Measurements from ENCODE around the gene HMGXB3. TPM values are rescaled to one million over a fixed set of nuclear protein-coding genes. Genes with fewer than 3 reads are reported as not detected.

The HMGXB3 gene
- total RNA-seq, 2 donors from 2014 or later, result 32.2 to 34.6 TPM

DNA sequence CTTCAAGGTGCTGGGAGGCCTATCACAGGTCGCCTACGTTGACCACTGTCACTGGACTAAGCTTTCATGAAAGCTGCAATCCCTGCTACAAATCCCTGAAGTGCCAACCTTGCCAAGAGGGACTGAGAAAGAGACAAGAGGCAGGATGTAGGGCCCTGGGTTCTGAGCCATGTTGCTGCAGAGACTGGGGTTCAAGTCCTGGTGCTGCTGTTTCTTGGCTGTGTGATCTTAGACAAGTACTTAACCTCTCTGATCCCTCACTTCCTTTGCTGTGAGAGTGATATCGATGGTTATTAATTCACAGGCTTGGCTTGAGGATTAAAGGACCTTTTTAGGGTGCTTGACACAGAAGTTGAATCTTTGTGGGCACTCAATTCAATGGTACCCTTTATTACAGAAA, 70.3 kb downstream of the HMGXB3 start:
- H3K9me3 Mint-ChIP-seq, result no peaks in the 10 kb centered on the region
- DNase-seq (no peak), ATAC-seq (replicated peaks in 1 of 2) (no peak)
- H3K36me3 Mint-ChIP-seq (ENCODE audit: insufficient read depth in 2 of 2), result no peaks in the 10 kb centered on the region
- peaks cover 14% of the 10 kb centered on the region for H3K4me1 Mint-ChIP-seq (ENCODE audit: low read depth)
- H3K4me3 Mint-ChIP-seq, result no peak overlapping the region
- H3K27ac Mint-ChIP-seq, result no peak overlapping the region
- H3K27me3 Mint-ChIP-seq (ENCODE audit: low read depth), result no peaks in the 10 kb centered on the region

DNA sequence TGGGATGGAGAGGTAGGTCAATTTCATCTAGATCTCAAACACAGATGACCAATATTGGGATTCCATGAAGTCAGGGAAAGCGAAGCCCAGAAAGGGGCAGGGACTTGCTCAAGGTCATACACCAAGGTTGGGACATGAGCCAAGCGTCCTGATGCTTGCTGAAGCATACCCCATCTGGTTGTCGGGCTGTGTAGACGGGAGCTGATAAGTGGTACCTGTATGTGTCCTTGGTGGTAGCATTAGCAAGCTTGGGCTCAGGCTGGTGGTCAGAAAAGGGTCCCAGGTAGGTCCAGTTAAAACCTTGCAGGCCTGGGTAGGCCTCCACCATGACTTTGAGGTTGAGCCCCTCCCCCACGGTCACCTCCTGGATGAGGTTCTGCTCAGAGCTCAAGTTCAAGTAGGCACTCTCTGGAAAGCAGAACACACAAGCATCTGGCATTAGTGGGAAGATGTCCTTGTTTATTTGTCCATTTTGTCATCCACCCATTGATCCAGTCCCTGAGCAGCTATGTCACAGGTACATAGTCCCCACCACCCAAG, 72.6 kb downstream of the HMGXB3 start:
- Mint-ChIP-seq H3K4me1 (ENCODE audit: low read depth) (no peaks in the 10 kb centered on the region), H3K36me3 (ENCODE audit: insufficient read depth in 2 of 2) (no peaks in the 10 kb centered on the region), H3K27ac (no peak overlapping the region), H3K9me3 (no peaks in the 10 kb centered on the region), H3K4me3 (no peak overlapping the region), H3K27me3 (ENCODE audit: low read depth) (no peaks in the 10 kb centered on the region)
- ATAC-seq (replicated peaks in 1 of 2) (no peak), DNase-seq (no peak)

- H3K27ac Mint-ChIP-seq, result no peak overlapping the region
- H3K27me3 Mint-ChIP-seq (ENCODE audit: low read depth), result no peaks in the 10 kb centered on the region
- no peak for DNase-seq
- H3K36me3 Mint-ChIP-seq (ENCODE audit: insufficient read depth in 2 of 2), result no peaks in the 10 kb centered on the region
- ATAC-seq (replicated peaks in 1 of 2), result no peak
- H3K9me3 Mint-ChIP-seq, result no peaks in the 10 kb centered on the region
- no peaks in the 10 kb centered on the region for H3K4me1 Mint-ChIP-seq (ENCODE audit: low read depth)
- no peak overlapping the region for H3K4me3 Mint-ChIP-seq
These were observed 73.1 kb downstream of the HMGXB3 start for GRCh38 chr5:150073677-150074076.

DNA sequence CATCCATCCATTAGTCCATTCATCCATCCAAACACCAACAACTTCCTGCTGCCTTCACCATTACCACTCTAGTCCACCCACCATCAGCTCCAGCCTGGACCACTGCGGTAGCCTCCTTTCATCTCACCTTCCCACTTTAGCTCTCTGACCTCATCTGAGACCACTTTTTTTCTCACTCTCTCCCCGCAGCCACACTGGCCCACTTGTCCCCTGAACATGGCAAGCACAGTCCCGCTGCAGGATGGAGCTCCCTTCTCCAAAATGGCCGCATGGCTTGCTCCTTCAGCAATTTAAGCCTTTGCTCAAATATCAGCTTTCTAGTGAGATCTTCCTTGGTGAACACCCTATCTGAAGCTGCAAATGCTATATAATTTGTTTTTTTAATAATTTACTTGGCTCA, 74.7 kb downstream of the HMGXB3 start:
- H3K27ac Mint-ChIP-seq, result no peak overlapping the region
- no peaks in the 10 kb centered on the region for H3K27me3 Mint-ChIP-seq (ENCODE audit: low read depth)
- no peak for DNase-seq
- no peaks in the 10 kb centered on the region for H3K4me1 Mint-ChIP-seq (ENCODE audit: low read depth)
- no peak overlapping the region for H3K4me3 Mint-ChIP-seq
- ATAC-seq (replicated peaks in 1 of 2), result no peak
- H3K9me3 Mint-ChIP-seq, result no peaks in the 10 kb centered on the region
- H3K36me3 Mint-ChIP-seq (ENCODE audit: insufficient read depth in 2 of 2), result no peaks in the 10 kb centered on the region

GRCh38 chr5:150075806-150076205, 75.3 kb downstream of the HMGXB3 start:
- H3K9me3 Mint-ChIP-seq, result no peaks in the 10 kb centered on the region
- ATAC-seq (replicated peaks in 1 of 2) (no peak), DNase-seq (no peak)
- H3K27me3 Mint-ChIP-seq (ENCODE audit: low read depth), result no peaks in the 10 kb centered on the region
- no peaks in the 10 kb centered on the region for H3K4me1 Mint-ChIP-seq (ENCODE audit: low read depth)
- H3K36me3 Mint-ChIP-seq (ENCODE audit: insufficient read depth in 2 of 2), result no peaks in the 10 kb centered on the region
- H3K27ac Mint-ChIP-seq, result no peak overlapping the region
- no peak overlapping the region for H3K4me3 Mint-ChIP-seq

DNA sequence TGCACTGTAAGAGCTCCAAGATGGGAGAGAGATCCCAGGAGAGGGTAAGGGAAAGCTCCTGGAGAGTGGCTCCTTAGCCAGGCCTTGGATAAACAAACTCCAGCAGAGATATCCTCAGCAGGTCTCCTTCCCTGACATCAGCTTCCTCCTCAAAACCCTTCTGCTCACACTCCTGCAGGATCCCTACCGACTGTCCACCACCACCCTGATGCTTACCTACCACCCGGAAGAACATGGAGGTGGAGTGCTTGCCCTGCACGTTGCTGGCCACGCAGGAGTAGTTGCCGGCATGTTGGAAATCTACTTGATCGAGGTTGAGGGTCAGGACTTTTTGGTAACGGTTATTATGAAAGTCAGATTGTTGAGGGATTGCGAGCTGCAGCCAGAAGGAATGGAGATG, 76.5 kb downstream of the HMGXB3 start:
- Mint-ChIP-seq H3K27ac (no peak overlapping the region), H3K36me3 (ENCODE audit: insufficient read depth in 2 of 2) (no peaks in the 10 kb centered on the region), H3K27me3 (ENCODE audit: low read depth) (peaks cover 7% of the 10 kb centered on the region), H3K9me3 (no peaks in the 10 kb centered on the region), H3K4me1 (ENCODE audit: low read depth) (peaks cover 4% of the 10 kb centered on the region), H3K4me3 (no peak overlapping the region)
- DNase-seq (no peak), ATAC-seq (replicated peaks in 1 of 2) (no peak)

- Mint-ChIP-seq H3K4me1 (ENCODE audit: low read depth) (peaks cover 13% of the 10 kb centered on the region), H3K4me3 (no peak overlapping the region), H3K27me3 (ENCODE audit: low read depth) (peaks cover 14% of the 10 kb centered on the region), H3K9me3 (no peaks in the 10 kb centered on the region), H3K27ac (no peak overlapping the region), H3K36me3 (ENCODE audit: insufficient read depth in 2 of 2) (no peaks in the 10 kb centered on the region)
- no peak for ATAC-seq (replicated peaks in 1 of 2)
- no peak for DNase-seq
These were observed 77.7 kb downstream of the HMGXB3 start for GRCh38 chr5:150077996-150078801.

DNA sequence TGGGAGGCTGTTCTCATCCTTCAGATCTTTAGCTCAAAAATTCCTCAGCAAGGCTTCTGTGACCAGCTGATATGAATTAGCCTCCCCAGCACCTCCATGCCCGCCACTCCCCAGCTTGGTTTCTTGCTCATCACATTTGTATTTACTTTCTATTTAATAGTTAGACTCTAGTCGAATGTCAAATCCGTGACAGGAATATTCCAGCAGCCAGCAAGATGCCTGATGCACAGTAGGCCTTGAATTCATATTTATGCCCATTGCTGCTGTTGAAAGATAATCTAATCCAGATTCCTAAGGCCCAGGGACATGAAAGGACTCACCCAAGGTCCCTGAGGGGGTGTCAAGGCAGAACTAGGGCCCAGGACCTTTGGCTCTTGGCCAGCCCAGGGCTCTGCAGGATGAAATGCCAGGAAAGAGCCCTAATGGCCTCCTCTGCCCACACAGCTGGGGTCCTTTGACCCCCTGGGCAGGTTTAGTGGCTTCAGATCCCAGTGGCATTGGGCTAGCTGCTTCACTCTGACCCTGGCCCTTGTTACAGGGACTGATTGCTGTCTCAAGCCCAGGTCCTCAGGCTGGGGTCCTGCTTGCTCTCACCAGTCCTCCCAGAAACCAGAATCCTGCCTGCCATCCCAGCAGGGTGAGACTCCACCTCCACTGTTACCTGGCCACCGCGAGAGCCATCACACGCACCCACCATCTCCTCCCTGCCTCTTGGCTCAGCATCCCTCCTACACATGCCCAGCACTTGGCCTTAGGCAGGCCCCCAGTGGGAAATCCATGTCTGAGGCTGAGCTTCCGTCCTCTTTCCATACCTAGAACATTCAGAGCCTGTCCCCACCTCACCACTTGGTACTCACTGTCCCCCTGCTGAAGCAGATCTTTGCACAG, 78.5 kb downstream of the HMGXB3 start:
- peaks cover 21% of the 10 kb centered on the region for H3K27me3 Mint-ChIP-seq (ENCODE audit: low read depth)
- H3K9me3 Mint-ChIP-seq, result no peaks in the 10 kb centered on the region
- DNase-seq (no peak), ATAC-seq (replicated peaks in 1 of 2) (no peak)
- H3K4me3 Mint-ChIP-seq, result no peak overlapping the region
- H3K27ac Mint-ChIP-seq, result no peak overlapping the region
- H3K4me1 Mint-ChIP-seq (ENCODE audit: low read depth), result peaks cover 13% of the 10 kb centered on the region
- no peaks in the 10 kb centered on the region for H3K36me3 Mint-ChIP-seq (ENCODE audit: insufficient read depth in 2 of 2)

DNA sequence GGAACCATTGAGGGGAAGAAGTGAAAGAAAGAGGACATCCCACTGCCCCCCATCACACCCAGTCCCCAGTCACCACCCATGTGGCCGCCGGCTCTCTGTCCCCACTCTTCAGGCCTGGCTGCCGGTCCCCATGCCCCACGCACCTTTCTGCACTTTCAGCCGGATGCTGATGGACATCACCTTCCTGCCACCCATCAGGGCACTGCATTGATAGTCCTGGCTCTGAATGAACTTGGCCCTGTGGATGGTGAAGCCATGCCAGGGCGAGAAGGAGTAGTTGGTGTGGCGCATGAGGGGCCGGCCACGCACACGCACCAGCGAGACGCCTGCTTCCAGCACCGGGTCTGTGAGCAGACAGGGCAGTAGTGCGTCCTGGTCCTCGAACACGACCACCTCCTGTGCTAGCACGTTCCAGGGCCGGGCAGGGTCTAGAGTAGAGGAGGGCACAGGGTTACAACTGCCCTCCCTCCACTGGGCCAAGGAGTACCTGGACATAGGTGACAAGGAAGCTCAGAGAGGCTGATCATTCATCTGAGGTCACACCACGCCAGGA, 79.4 kb downstream of the HMGXB3 start:
- no peak for ATAC-seq (replicated peaks in 1 of 2)
- no peak overlapping the region for H3K4me3 Mint-ChIP-seq
- H3K27ac Mint-ChIP-seq, result no peak overlapping the region
- H3K4me1 Mint-ChIP-seq (ENCODE audit: low read depth), result peaks cover 13% of the 10 kb centered on the region
- H3K27me3 Mint-ChIP-seq (ENCODE audit: low read depth), result peaks cover 21% of the 10 kb centered on the region
- no peaks in the 10 kb centered on the region for H3K9me3 Mint-ChIP-seq
- no peaks in the 10 kb centered on the region for H3K36me3 Mint-ChIP-seq (ENCODE audit: insufficient read depth in 2 of 2)
- no peak for DNase-seq

- Mint-ChIP-seq H3K36me3 (ENCODE audit: insufficient read depth in 2 of 2) (no peaks in the 10 kb centered on the region), H3K4me3 (no peak overlapping the region), H3K9me3 (no peaks in the 10 kb centered on the region), H3K4me1 (ENCODE audit: low read depth) (peaks cover 13% of the 10 kb centered on the region), H3K27ac (no peak overlapping the region), H3K27me3 (ENCODE audit: low read depth) (peaks cover 28% of the 10 kb centered on the region)
- no peak for DNase-seq
- ATAC-seq (replicated peaks in 1 of 2), result no peak
These were observed 80.3 kb downstream of the HMGXB3 start for GRCh38 chr5:150080696-150081435.

- H3K4me1 Mint-ChIP-seq (ENCODE audit: low read depth), result peaks cover 13% of the 10 kb centered on the region
- DNase-seq (peak in 1 of 2 donors; percentile 15), ATAC-seq (replicated peaks in 1 of 2) (peak in 1 of 2 donors; percentile 41)
- H3K36me3 Mint-ChIP-seq (ENCODE audit: insufficient read depth in 2 of 2), result no peaks in the 10 kb centered on the region
- peak overlapping the region in 1 of 2 donors; percentile 29 for H3K4me3 Mint-ChIP-seq
- no peak overlapping the region for H3K27ac Mint-ChIP-seq
- no peaks in the 10 kb centered on the region for H3K9me3 Mint-ChIP-seq
- H3K27me3 Mint-ChIP-seq (ENCODE audit: low read depth), result peaks cover 30% of the 10 kb centered on the region
These were observed 81.2 kb downstream of the HMGXB3 start for GRCh38 chr5:150081541-150082283.

DNA sequence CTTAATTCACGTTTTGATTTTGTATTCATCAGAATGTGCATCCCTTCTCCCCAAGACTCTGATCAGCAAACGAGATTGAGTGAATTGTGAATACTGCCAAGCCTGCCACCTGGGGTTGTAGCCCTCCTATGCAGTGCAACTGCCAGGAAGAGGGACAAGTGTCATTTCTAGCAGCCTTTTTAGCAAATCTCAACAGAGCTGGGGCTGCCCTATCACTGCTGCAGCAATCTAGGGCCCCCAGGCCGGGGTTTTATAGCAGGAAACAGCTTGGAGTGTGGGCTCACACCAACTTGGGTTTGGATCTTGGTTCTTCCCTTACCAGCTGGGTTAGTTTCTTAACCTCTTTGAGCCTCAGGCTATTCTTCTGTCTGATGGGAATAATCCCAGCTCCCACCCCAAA, 81.8 kb downstream of the HMGXB3 start:
- no peak for ATAC-seq (replicated peaks in 1 of 2)
- Mint-ChIP-seq H3K4me3 (peak overlapping the region in 1 of 2 donors; percentile 29), H3K36me3 (ENCODE audit: insufficient read depth in 2 of 2) (no peaks in the 10 kb centered on the region), H3K4me1 (ENCODE audit: low read depth) (peaks cover 13% of the 10 kb centered on the region), H3K27ac (no peak overlapping the region), H3K9me3 (no peaks in the 10 kb centered on the region), H3K27me3 (ENCODE audit: low read depth) (peaks cover 30% of the 10 kb centered on the region)
- DNase-seq, result no peak
